ENCODE results near the gene PAN3. TPM values are rescaled to one million over a fixed set of nuclear protein-coding genes. Genes with fewer than 3 reads are reported as not detected.

PAN3 gene
- total RNA-seq, 1 donor from 2014 or later: 36.1 TPM

DNA sequence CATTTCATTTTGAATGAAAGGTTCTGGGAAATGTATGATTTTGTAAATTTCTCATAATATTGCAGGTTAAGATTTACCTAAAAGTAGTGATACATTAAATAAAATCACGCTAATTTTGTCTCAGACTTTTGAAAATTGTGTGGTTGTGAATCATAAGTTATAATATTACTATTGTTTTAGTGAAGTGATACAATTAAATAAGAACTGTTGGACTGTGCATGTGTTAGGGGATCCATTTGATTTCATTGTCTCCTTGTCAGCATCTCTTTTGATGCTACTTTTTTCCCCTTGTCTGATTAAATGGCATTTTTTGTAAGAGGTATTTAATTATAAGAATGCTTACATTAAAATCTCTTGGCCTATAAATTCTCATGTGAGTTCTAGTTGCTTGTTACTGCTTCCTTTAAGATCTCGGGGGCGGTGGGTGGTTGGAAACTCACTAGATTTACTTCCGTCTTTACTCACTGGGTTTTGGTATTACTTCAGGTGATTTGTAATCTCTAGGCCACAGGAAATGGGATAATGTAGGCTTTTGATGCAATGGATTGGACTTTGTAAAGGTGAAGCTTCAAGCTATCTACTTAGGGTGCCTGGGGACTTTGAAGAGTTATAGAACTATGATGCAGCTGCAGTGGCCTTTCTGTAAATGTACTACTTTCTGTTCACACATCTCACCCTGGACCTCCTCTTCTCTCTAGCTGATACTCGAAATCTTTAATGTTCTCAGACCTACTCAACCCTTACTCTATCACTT lies 66.5 kb downstream of the PAN3 start:
- H3K9me3 ChIP-seq: no peaks in the 10 kb centered on the region
- no peak overlapping the region for H3K27ac ChIP-seq
- no peaks in the 10 kb centered on the region for H3K4me1 ChIP-seq
- H3K36me3 ChIP-seq: no peaks in the 10 kb centered on the region
- H3K4me3 ChIP-seq: no peak overlapping the region
- intact Hi-C loops (cut with DNase I): no loop called here
- TF ChIP-seq POLR2A (IDR thresholded peaks at IDR 0.05) (no peak), CTCF (IDR thresholded peaks at IDR 0.05) (no peak), POLR2AphosphoS5 (IDR thresholded peaks at IDR 0.05; ENCODE audit: insufficient read depth in 1 of 2, low read depth in 1 of 2) (no peak)
- no peaks in the 10 kb centered on the region for H3K27me3 ChIP-seq
- no peak for DNase-seq (ENCODE audit: extremely low spot score in 2 of 2)

- intact Hi-C loops (cut with DNase I): no loop called here
- DNase-seq (ENCODE audit: extremely low spot score in 2 of 2): no peak
- no peak for TF ChIP-seq POLR2AphosphoS5 (IDR thresholded peaks at IDR 0.05; ENCODE audit: insufficient read depth in 1 of 2, low read depth in 1 of 2)
- TF ChIP-seq CTCF (IDR thresholded peaks at IDR 0.05): no peak
- TF ChIP-seq POLR2A (IDR thresholded peaks at IDR 0.05): no peak
These were observed 80.3 kb downstream of the PAN3 start for GRCh38 chr13:28218679-28219078.

GRCh38 chr13:28219408-28220099 lies 81.2 kb downstream of the PAN3 start:
- DNase-seq (ENCODE audit: extremely low spot score in 2 of 2): no peak
- intact Hi-C loops (cut with DNase I): no loop called here
- no peak overlapping the region for H3K4me3 ChIP-seq
- H3K27me3 ChIP-seq: no peaks in the 10 kb centered on the region
- TF ChIP-seq POLR2A (IDR thresholded peaks at IDR 0.05) (no peak), CTCF (IDR thresholded peaks at IDR 0.05) (no peak), POLR2AphosphoS5 (IDR thresholded peaks at IDR 0.05; ENCODE audit: insufficient read depth in 1 of 2, low read depth in 1 of 2) (no peak)
- H3K36me3 ChIP-seq: no peaks in the 10 kb centered on the region
- H3K27ac ChIP-seq: no peak overlapping the region
- H3K9me3 ChIP-seq: no peaks in the 10 kb centered on the region
- no peaks in the 10 kb centered on the region for H3K4me1 ChIP-seq

More at GRCh38 chr13:28218679-28219078, 80.3 kb downstream of the PAN3 start:
- Histone ChIP-seq H3K4me1 (no peaks in the 10 kb centered on the region), H3K27ac (no peak overlapping the region), H3K36me3 (no peaks in the 10 kb centered on the region), H3K4me3 (no peak overlapping the region), H3K27me3 (no peaks in the 10 kb centered on the region), H3K9me3 (no peaks in the 10 kb centered on the region)

DNA sequence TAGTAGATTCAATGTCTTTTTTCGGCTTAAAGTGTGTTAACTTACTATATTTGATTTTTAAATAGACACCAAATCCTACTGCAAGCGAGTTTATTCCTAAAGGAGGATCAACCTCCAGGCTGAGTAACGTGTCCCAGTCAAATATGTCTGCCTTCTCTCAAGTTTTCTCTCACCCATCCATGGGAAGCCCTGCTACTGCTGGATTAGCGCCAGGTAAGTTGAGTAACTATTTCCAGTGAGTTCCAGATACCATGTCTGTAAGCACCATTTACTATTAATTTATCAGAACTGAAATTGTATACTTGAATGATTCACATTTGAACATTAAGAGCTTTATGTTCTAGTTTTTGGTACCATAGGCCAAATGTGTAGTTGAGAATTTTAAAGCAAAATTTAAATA lies 81.8 kb downstream of the PAN3 start:
- DNase-seq (ENCODE audit: extremely low spot score in 2 of 2): no peak

More for the DNA sequence above, 81.8 kb downstream of the PAN3 start:
- Histone ChIP-seq H3K4me3 (no peak overlapping the region), H3K9me3 (no peaks in the 10 kb centered on the region), H3K27me3 (no peaks in the 10 kb centered on the region), H3K36me3 (no peaks in the 10 kb centered on the region), H3K4me1 (no peaks in the 10 kb centered on the region), H3K27ac (no peak overlapping the region)
- intact Hi-C loops (cut with DNase I): no loop called here
- TF ChIP-seq CTCF (IDR thresholded peaks at IDR 0.05) (no peak), POLR2AphosphoS5 (IDR thresholded peaks at IDR 0.05; ENCODE audit: insufficient read depth in 1 of 2, low read depth in 1 of 2) (no peak), POLR2A (IDR thresholded peaks at IDR 0.05) (no peak)
